ENCODE measurements around the gene MPZL1. TPM values are rescaled to one million over a fixed set of nuclear protein-coding genes. Genes with fewer than 3 reads are reported as not detected.

MPZL1 gene
- total RNA-seq, 1 experiment from 2014 or later, result 273 TPM

DNA sequence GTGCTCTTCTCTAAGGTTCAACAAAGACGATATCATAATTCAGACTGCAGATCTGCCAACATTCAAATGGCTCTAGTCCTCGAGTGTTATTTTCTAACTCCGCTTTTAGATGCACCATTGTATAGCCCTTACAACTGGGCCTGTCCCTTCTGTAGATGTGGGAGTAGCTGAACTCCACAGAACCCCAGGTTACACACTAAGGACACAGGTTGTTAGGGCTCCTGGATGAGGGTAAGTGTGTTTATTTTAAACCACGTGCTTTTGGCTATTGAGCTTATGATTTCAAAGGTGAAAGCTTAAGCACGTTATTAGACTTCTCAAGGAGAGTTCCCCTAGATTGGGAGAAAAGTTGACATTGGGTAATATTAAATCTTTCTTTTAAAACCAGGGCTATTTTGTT, 64.7 kb downstream of the MPZL1 start:
- Mint-ChIP-seq H3K27ac (ENCODE audit: unreplicated experiment) (no peak overlapping the region), H3K9me3 (ENCODE audit: unreplicated experiment) (no peaks in the 10 kb centered on the region), H3K27me3 (ENCODE audit: insufficient read depth, unreplicated experiment) (no peaks in the 10 kb centered on the region), H3K36me3 (ENCODE audit: insufficient read depth, unreplicated experiment) (peaks cover 78% of the 10 kb centered on the region), H3K4me3 (ENCODE audit: unreplicated experiment) (no peak overlapping the region), H3K4me1 (ENCODE audit: low read depth, unreplicated experiment) (peaks cover 8% of the 10 kb centered on the region)
- Histone ChIP-seq H3K27me3 (replicated peaks; ENCODE audit: control insufficient read depth, insufficient read depth, low read length) (no peaks in the 10 kb centered on the region), H3K36me3 (ENCODE audit: control insufficient read depth, insufficient read depth, low read length) (peaks cover 3% of the 10 kb centered on the region; the same call in 1 of the 2 replicates), H3K4me1 (no peaks in the 10 kb centered on the region), H3K9me3 (no peaks in the 10 kb centered on the region), H3K4me3 (ENCODE audit: low read depth, low read length) (no peak overlapping the region)
- intact Hi-C loops (cut with micrococcal nuclease; ENCODE audit: unreplicated experiment), result no loop called here
- BruUV-seq (replicated peaks), result no TSS peak
- POLR2A ChIA-PET, result no interaction called here
- CTCF ChIA-PET, result no interaction called here
- TF ChIP-seq, protein P1, sequence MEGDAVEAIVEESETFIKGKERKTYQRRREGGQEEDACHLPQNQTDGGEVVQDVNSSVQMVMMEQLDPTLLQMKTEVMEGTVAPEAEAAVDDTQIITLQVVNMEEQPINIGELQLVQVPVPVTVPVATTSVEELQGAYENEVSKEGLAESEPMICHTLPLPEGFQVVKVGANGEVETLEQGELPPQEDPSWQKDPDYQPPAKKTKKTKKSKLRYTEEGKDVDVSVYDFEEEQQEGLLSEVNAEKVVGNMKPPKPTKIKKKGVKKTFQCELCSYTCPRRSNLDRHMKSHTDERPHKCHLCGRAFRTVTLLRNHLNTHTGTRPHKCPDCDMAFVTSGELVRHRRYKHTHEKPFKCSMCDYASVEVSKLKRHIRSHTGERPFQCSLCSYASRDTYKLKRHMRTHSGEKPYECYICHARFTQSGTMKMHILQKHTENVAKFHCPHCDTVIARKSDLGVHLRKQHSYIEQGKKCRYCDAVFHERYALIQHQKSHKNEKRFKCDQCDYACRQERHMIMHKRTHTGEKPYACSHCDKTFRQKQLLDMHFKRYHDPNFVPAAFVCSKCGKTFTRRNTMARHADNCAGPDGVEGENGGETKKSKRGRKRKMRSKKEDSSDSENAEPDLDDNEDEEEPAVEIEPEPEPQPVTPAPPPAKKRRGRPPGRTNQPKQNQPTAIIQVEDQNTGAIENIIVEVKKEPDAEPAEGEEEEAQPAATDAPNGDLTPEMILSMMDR (IDR thresholded peaks at IDR 0.05; ENCODE audit: insufficient read depth in 1 of 2, low read depth in 1 of 2, low read length in 1 of 2, severe bottlenecking in 1 of 2, unreplicated experiment in 1 of 2), result no peak
- no peak for DNase-seq

DNA sequence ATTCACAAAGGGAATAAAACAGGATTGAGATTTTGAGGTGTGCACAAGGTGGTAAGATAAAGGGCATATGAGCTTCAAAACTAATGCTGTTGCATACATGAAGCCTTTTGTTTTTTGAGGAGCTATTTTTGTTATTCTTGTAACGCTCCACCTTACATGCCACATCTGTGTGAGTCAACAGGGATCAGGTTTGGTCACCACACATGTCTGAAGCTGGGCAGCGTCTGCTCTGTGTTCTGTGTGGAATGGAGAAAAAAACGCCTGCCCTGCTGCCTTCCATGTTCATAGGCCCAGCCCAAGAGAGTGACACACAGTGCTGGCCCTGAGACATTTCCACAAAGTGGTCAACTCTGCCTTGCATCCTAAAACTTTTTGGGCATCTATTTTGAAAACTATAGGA, 67.7 kb downstream of the MPZL1 start:
- ChIA-PET CTCF (no interaction called here), POLR2A (no interaction called here)
- no peak overlapping the region for H3K27ac Mint-ChIP-seq (ENCODE audit: unreplicated experiment)
- H3K27me3 Mint-ChIP-seq (ENCODE audit: insufficient read depth, unreplicated experiment), result no peaks in the 10 kb centered on the region
- Histone ChIP-seq H3K9me3 (no peaks in the 10 kb centered on the region), H3K36me3 (ENCODE audit: control insufficient read depth, insufficient read depth, low read length) (peaks cover 7% of the 10 kb centered on the region), H3K4me1 (no peaks in the 10 kb centered on the region), H3K27me3 (replicated peaks; ENCODE audit: control insufficient read depth, insufficient read depth, low read length) (no peaks in the 10 kb centered on the region), H3K4me3 (ENCODE audit: low read depth, low read length) (no peak overlapping the region)
- DNase-seq, result no peak
- H3K36me3 Mint-ChIP-seq (ENCODE audit: insufficient read depth, unreplicated experiment), result peaks cover 88% of the 10 kb centered on the region
- intact Hi-C loops (cut with micrococcal nuclease; ENCODE audit: unreplicated experiment), result no loop called here
- H3K4me3 Mint-ChIP-seq (ENCODE audit: unreplicated experiment), result no peak overlapping the region
- peaks cover 8% of the 10 kb centered on the region for H3K4me1 Mint-ChIP-seq (ENCODE audit: low read depth, unreplicated experiment)
- TF ChIP-seq, protein P1 (IDR thresholded peaks at IDR 0.05; ENCODE audit: insufficient read depth in 1 of 2, low read depth in 1 of 2, low read length in 1 of 2, severe bottlenecking in 1 of 2, unreplicated experiment in 1 of 2), result no peak
- no peaks in the 10 kb centered on the region for H3K9me3 Mint-ChIP-seq (ENCODE audit: unreplicated experiment)
- BruUV-seq (replicated peaks), result TSS peak; percentile 28

DNA sequence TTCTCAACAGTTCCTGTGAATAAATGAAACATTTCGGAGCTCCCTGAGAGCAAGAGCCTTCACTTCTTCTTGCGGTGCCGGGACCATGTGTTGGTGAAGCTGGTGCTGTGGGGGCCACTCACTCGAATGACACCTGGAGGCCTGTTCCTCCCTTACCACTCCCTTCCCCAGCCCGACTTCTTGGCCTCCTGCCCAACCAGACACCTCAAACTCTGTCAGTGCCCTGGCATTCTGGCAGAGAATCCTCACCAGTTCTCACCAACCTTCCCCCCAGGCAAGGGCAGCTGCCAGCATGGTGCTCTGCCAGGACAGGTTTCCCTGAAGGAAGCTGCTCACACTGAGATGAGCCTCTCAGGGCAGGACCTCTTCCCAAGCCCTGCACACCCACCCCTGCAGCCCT, 68.3 kb downstream of the MPZL1 start:
- Histone ChIP-seq H3K9me3 (no peaks in the 10 kb centered on the region), H3K36me3 (ENCODE audit: control insufficient read depth, insufficient read depth, low read length) (peaks cover 7% of the 10 kb centered on the region), H3K4me3 (ENCODE audit: low read depth, low read length) (no peak overlapping the region), H3K4me1 (no peaks in the 10 kb centered on the region), H3K27me3 (replicated peaks; ENCODE audit: control insufficient read depth, insufficient read depth, low read length) (no peaks in the 10 kb centered on the region)
- no TSS peak for BruUV-seq (replicated peaks)
- Mint-ChIP-seq H3K4me3 (ENCODE audit: unreplicated experiment) (no peak overlapping the region), H3K36me3 (ENCODE audit: insufficient read depth, unreplicated experiment) (peaks cover 90% of the 10 kb centered on the region), H3K27ac (ENCODE audit: unreplicated experiment) (no peak overlapping the region), H3K4me1 (ENCODE audit: low read depth, unreplicated experiment) (peaks cover 8% of the 10 kb centered on the region), H3K27me3 (ENCODE audit: insufficient read depth, unreplicated experiment) (no peaks in the 10 kb centered on the region), H3K9me3 (ENCODE audit: unreplicated experiment) (no peaks in the 10 kb centered on the region)
- CTCF ChIA-PET, result interaction anchor here (1.0 kb wide), 1 partner anchor 40 kb away, joined by 3 read pairs; no protein-coding TSS in a partner anchor
- intact Hi-C loops (cut with micrococcal nuclease; ENCODE audit: unreplicated experiment), result no loop called here
- DNase-seq, result no peak
- TF ChIP-seq, protein P1 (IDR thresholded peaks at IDR 0.05; ENCODE audit: insufficient read depth in 1 of 2, low read depth in 1 of 2, low read length in 1 of 2, severe bottlenecking in 1 of 2, unreplicated experiment in 1 of 2), result no peak
- POLR2A ChIA-PET, result no interaction called here
